GM23338 (cell line): ENCODE results near the gene SCN3B.

Experiments used
- CREB1 ChIP-seq: fragments of 250-450 bp; sonication (Bioruptor Pico); IDR thresholded peaks from 2 replicates; pipeline ENCODE4 v1.5.0; 2020; ENCODE audit warnings: low read depth, mild to moderate bottlenecking, moderate library complexity
- CTCF ChIP-seq, 2 experiments: fragments of 200-600 bp in 1 of 2; sonication (generic) in 1 of 2; conservative IDR thresholded peaks; 2 replicates each; pipeline versions ENCODE4 v1.5.1 to v1.6.1; 2016 to 2017; ENCODE audit warnings: antibody characterized with exemption in 2 of 2, low read depth in 2 of 2, mild to moderate bottlenecking in 2 of 2, moderate library complexity in 1 of 2
- EZH2 ChIP-seq: fragments of 200-600 bp; sonication (generic); IDR thresholded peaks from one replicate; pipeline ENCODE4 v1.8.0; 2017; ENCODE audit warnings: antibody characterized with exemption, mild to moderate bottlenecking, low read depth; ENCODE audit not compliant: unreplicated experiment
- EZH2phosphoT487 ChIP-seq: fragments of 200-600 bp; sonication (generic); IDR thresholded peaks from one replicate; pipeline ENCODE4 v1.8.1; 2018; ENCODE audit warnings: antibody characterized with exemption; ENCODE audit not compliant: unreplicated experiment
- JUNB ChIP-seq: IDR thresholded peaks from one replicate; pipeline ENCODE4 v1.6.1; 2016; ENCODE audit warnings: antibody characterized with exemption; ENCODE audit not compliant: unreplicated experiment
- NANOG ChIP-seq: IDR thresholded peaks from 2 replicates; pipeline ENCODE4 v1.6.1; 2016; ENCODE audit warnings: antibody characterized with exemption, borderline replicate concordance
- POLR2AphosphoS5 ChIP-seq: IDR thresholded peaks from 2 replicates; pipeline ENCODE4 v1.6.1; 2016; ENCODE audit warnings: antibody characterized with exemption, low read depth
- ZNF114 ChIP-seq: fragments of 250-450 bp; sonication (Bioruptor Pico); IDR thresholded peaks from 2 replicates; pipeline ENCODE4 v1.5.0; 2020; ENCODE audit warnings: mild to moderate bottlenecking, moderate library complexity
- ZNF331 ChIP-seq: fragments of 250-450 bp; sonication (Bioruptor Pico); IDR thresholded peaks from 2 replicates; pipeline ENCODE4 v1.5.0; 2020; ENCODE audit warnings: low read depth, mild to moderate bottlenecking, moderate library complexity
- ZNF462 ChIP-seq: fragments of 250-450 bp; sonication (Bioruptor Pico); IDR thresholded peaks from 2 replicates; pipeline ENCODE4 v1.5.0; 2020; ENCODE audit warnings: mild to moderate bottlenecking, moderate library complexity
- TF ChIP-seq, protein P1 (sequence below): IDR thresholded peaks from 2 replicates; pipeline ENCODE4 v1.6.1; 2016; ENCODE audit warnings: antibody characterized with exemption
- TF ChIP-seq, protein P2 (sequence below): IDR thresholded peaks from one replicate; pipeline ENCODE4 v1.6.1; 2018; ENCODE audit warnings: antibody characterized with exemption; ENCODE audit not compliant: unreplicated experiment

DNA sequence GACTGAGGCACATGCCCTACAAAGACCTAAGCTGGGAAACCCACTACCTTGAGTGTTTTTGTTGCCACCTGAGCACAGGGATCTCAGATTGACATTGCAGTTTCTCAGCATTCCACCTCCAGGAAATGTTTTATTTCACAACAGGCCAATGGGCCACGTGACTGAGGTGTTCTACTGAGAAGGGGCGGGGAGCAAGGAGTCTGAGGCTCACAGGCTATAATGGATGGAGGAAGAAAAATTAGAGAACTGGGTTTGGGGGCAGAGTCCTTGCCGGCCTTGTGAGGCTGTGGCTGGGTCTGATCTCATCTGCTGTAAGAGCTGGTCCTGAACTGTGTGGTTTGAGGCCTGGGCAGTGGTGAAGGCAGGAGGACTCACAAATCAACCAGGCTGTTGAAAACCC lies 46.3 kb upstream of the SCN3B start:
- TF ChIP-seq, protein P1, sequence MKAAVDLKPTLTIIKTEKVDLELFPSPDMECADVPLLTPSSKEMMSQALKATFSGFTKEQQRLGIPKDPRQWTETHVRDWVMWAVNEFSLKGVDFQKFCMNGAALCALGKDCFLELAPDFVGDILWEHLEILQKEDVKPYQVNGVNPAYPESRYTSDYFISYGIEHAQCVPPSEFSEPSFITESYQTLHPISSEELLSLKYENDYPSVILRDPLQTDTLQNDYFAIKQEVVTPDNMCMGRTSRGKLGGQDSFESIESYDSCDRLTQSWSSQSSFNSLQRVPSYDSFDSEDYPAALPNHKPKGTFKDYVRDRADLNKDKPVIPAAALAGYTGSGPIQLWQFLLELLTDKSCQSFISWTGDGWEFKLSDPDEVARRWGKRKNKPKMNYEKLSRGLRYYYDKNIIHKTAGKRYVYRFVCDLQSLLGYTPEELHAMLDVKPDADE = no peak
- TF ChIP-seq, protein P2, sequence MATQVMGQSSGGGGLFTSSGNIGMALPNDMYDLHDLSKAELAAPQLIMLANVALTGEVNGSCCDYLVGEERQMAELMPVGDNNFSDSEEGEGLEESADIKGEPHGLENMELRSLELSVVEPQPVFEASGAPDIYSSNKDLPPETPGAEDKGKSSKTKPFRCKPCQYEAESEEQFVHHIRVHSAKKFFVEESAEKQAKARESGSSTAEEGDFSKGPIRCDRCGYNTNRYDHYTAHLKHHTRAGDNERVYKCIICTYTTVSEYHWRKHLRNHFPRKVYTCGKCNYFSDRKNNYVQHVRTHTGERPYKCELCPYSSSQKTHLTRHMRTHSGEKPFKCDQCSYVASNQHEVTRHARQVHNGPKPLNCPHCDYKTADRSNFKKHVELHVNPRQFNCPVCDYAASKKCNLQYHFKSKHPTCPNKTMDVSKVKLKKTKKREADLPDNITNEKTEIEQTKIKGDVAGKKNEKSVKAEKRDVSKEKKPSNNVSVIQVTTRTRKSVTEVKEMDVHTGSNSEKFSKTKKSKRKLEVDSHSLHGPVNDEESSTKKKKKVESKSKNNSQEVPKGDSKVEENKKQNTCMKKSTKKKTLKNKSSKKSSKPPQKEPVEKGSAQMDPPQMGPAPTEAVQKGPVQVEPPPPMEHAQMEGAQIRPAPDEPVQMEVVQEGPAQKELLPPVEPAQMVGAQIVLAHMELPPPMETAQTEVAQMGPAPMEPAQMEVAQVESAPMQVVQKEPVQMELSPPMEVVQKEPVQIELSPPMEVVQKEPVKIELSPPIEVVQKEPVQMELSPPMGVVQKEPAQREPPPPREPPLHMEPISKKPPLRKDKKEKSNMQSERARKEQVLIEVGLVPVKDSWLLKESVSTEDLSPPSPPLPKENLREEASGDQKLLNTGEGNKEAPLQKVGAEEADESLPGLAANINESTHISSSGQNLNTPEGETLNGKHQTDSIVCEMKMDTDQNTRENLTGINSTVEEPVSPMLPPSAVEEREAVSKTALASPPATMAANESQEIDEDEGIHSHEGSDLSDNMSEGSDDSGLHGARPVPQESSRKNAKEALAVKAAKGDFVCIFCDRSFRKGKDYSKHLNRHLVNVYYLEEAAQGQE = no peak
- TF ChIP-seq CTCF (conservative IDR thresholded peaks at IDR 0.05; ENCODE audit: low read depth in 2 of 2) (no peak), EZH2 (no peak), POLR2AphosphoS5 (no peak), ZNF114 (no peak), JUNB (no peak), CREB1 (no peak), EZH2phosphoT487 (no peak), ZNF331 (CRISPR knock-in tag) (no peak), ZNF462 (no peak), NANOG (no peak)
